SK-N-MC (cell line): ENCODE measurements around the gene RAB36.

Experiments used
- DNase-seq: peaks from one replicate; pipeline ENCODE4 v3.0.0-alpha.2; 2011; ENCODE audit warnings: low read depth, low spot score
- H3K27ac ChIP-seq: fragments of 200-600 bp; sonication (generic); 2 replicates; pipeline ENCODE4 v1.5.1; 2016; ENCODE audit warnings: mixed run types
- H3K36me3 ChIP-seq: fragments of 200-600 bp; sonication (generic); 2 replicates; pipeline ENCODE4 v1.6.1; 2017; ENCODE audit warnings: antibody characterized with exemption, low read length, mixed read lengths; ENCODE audit not compliant: insufficient read depth
- H3K4me3 ChIP-seq: fragments of 200-600 bp; sonication (generic); 2 replicates; pipeline ENCODE4 v1.5.1; 2016
- H3K9ac ChIP-seq: fragments of 200-600 bp; sonication (generic); 2 replicates; pipeline ENCODE4 v1.8.0; 2017; ENCODE audit warnings: mixed run types, mixed read lengths; ENCODE audit not compliant: insufficient read length
- H3K9me3 ChIP-seq: fragments of 200-600 bp; sonication (generic); 2 replicates; pipeline ENCODE4 v1.6.1; 2017; ENCODE audit warnings: low read depth, mild to moderate bottlenecking, antibody characterized with exemption, low read length, moderate library complexity, mixed read lengths
- EZH2 ChIP-seq: fragments of 200-600 bp; sonication (generic); IDR thresholded peaks from one replicate; pipeline ENCODE4 v1.6.1; 2017; ENCODE audit warnings: antibody characterized with exemption
- FOXP2 ChIP-seq: optimal IDR thresholded peaks from 2 replicates; pipeline ENCODE3; 2011; ENCODE audit warnings: mild to moderate bottlenecking, moderate library complexity; ENCODE audit not compliant: insufficient read depth; ENCODE audit errors: extremely low read length, control extremely low read depth
- POLR2AphosphoS5 ChIP-seq: IDR thresholded peaks from 2 replicates; pipeline ENCODE4 v1.6.1; 2012; ENCODE audit warnings: mild to moderate bottlenecking, low read depth, low read length, borderline replicate concordance

Gene RAB36

GRCh38 chr22:23118647-23119493 lies 26.4 kb upstream of the RAB36 start:
- H3K9me3 ChIP-seq: no peaks in the 10 kb centered on the region
- H3K27ac ChIP-seq: no peak overlapping the region
- H3K4me3 ChIP-seq: no peak overlapping the region
- no peaks in the 10 kb centered on the region for H3K36me3 ChIP-seq
- H3K9ac ChIP-seq: no peak overlapping the region
- no peak for DNase-seq
- TF ChIP-seq EZH2 (no peak), FOXP2 (no peak), POLR2AphosphoS5 (no peak)

GRCh38 chr22:23119494-23120414 lies 25.5 kb upstream of the RAB36 start:
- Histone ChIP-seq H3K27ac (no peak overlapping the region), H3K9ac (no peak overlapping the region), H3K9me3 (no peaks in the 10 kb centered on the region), H3K4me3 (no peak overlapping the region), H3K36me3 (no peaks in the 10 kb centered on the region)
- TF ChIP-seq FOXP2 (no peak), EZH2 (no peak), POLR2AphosphoS5 (no peak)
- no peak for DNase-seq

GRCh38 chr22:23120415-23120899 lies 24.8 kb upstream of the RAB36 start:
- no peak overlapping the region for H3K4me3 ChIP-seq
- no peak for DNase-seq
- H3K9ac ChIP-seq: no peak overlapping the region
- H3K9me3 ChIP-seq: no peaks in the 10 kb centered on the region
- no peak overlapping the region for H3K27ac ChIP-seq
- no peak for TF ChIP-seq FOXP2
- TF ChIP-seq EZH2: no peak
- TF ChIP-seq POLR2AphosphoS5: no peak
- no peaks in the 10 kb centered on the region for H3K36me3 ChIP-seq

GRCh38 chr22:23121000-23121421 lies 24.3 kb upstream of the RAB36 start:
- Histone ChIP-seq H3K4me3 (no peak overlapping the region), H3K9me3 (no peaks in the 10 kb centered on the region), H3K27ac (no peak overlapping the region), H3K36me3 (no peaks in the 10 kb centered on the region), H3K9ac (no peak overlapping the region)
- no peak for TF ChIP-seq EZH2
- no peak for TF ChIP-seq FOXP2
- no peak for TF ChIP-seq POLR2AphosphoS5
- DNase-seq: no peak

GRCh38 chr22:23121424-23121823 lies 23.9 kb upstream of the RAB36 start:
- no peak for DNase-seq
- Histone ChIP-seq H3K36me3 (no peaks in the 10 kb centered on the region), H3K4me3 (no peak overlapping the region), H3K9ac (no peak overlapping the region), H3K27ac (no peak overlapping the region), H3K9me3 (no peaks in the 10 kb centered on the region)
- TF ChIP-seq FOXP2: no peak
- no peak for TF ChIP-seq EZH2
- no peak for TF ChIP-seq POLR2AphosphoS5

GRCh38 chr22:23122216-23122957 lies 22.9 kb upstream of the RAB36 start:
- Histone ChIP-seq H3K4me3 (no peak overlapping the region), H3K36me3 (no peaks in the 10 kb centered on the region), H3K9ac (no peak overlapping the region), H3K9me3 (no peaks in the 10 kb centered on the region), H3K27ac (no peak overlapping the region)
- DNase-seq: no peak
- TF ChIP-seq POLR2AphosphoS5 (no peak), EZH2 (no peak), FOXP2 (no peak)

- DNase-seq: no peak
- Histone ChIP-seq H3K9ac (no peak overlapping the region), H3K27ac (no peak overlapping the region), H3K4me3 (no peak overlapping the region), H3K9me3 (no peaks in the 10 kb centered on the region), H3K36me3 (no peaks in the 10 kb centered on the region)
- TF ChIP-seq FOXP2 (no peak), EZH2 (no peak)
Observed at GRCh38 chr22:23122992-23123803, 22.1 kb upstream of the RAB36 start.
